GM10266 (cell line): ENCODE measurements around the gene SYK.

Experiments
- DNase-seq: peaks from one replicate; pipeline ENCODE4 v3.0.0; 2012; ENCODE audit errors: extremely low spot score
- TF ChIP-seq, protein P1 (sequence below): IDR thresholded peaks from 2 replicates; pipeline ENCODE4 v1.5.1; 2012; ENCODE audit warnings: mild to moderate bottlenecking, low read depth; ENCODE audit not compliant: control insufficient read depth, insufficient read depth; ENCODE audit errors: missing control alignments

Gene SYK

DNA sequence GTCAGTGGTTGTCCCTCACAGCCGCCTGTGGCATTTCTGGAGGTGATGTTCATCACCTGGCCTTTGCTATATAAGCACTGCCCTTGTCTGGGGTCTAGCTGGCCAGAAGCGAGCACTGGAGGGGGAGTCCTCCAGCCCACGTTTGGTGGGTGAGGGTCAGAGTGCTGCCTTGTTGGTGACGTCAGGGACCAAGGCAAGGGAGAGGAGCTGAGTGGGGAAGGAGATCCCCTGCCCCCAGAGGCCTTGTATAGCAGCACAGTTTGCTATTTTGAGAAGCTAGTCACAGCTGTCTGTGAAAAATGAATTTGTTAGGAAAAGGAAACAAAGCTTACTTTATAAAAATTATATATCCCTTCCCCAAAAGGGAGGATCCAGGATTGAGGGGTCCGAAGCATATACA is 49.8 kb downstream of the SYK start:
- TF ChIP-seq, protein P1, sequence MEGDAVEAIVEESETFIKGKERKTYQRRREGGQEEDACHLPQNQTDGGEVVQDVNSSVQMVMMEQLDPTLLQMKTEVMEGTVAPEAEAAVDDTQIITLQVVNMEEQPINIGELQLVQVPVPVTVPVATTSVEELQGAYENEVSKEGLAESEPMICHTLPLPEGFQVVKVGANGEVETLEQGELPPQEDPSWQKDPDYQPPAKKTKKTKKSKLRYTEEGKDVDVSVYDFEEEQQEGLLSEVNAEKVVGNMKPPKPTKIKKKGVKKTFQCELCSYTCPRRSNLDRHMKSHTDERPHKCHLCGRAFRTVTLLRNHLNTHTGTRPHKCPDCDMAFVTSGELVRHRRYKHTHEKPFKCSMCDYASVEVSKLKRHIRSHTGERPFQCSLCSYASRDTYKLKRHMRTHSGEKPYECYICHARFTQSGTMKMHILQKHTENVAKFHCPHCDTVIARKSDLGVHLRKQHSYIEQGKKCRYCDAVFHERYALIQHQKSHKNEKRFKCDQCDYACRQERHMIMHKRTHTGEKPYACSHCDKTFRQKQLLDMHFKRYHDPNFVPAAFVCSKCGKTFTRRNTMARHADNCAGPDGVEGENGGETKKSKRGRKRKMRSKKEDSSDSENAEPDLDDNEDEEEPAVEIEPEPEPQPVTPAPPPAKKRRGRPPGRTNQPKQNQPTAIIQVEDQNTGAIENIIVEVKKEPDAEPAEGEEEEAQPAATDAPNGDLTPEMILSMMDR = no peak
- no peak for DNase-seq

DNA sequence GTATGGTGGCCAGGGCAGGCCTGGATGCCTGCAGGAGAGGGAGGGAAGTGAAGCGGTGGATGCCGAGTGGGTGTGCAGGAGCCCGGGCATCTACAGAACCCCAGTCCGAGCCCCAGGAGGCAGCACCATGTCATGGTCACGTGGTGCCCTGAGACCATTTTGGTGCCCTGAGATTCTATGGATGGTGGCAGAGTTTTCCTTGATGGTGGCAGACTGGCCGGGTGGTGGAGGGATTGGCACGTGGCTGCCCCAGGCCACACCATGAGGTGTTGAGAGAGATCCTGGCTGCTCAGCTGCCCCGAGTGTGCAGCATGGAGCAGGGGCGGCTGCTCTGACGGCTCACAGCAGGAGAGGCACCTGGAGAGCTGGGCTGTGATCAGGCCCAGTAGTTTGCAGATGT is 52.3 kb downstream of the SYK start:
- TF ChIP-seq, protein P1 = no peak
- DNase-seq = no peak

DNA sequence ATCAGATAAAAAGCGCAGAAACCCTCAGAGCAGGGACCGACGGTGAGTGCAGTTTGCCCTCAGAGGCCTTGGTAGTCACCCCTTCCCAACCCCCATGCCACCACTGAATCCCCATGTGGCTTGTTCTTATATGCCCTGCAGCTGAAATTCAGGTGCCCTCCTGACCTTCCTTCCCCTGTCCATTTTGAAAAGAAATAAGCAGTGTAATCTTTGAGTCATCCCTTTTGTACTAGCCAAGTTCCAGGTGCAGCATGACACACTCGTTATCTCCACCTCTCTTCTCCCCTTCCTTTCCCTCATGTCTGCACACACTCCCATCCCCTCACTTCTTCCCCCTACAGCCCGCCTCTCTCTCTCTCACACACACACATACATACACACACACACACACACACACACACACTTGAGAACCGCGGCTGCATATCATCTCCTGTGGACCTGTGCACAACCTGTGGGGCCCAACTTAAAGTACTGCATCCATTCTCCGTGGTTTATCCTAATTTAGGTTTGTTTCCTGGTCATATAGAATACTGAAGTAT is 53.1 kb downstream of the SYK start:
- DNase-seq = no peak
- TF ChIP-seq, protein P1 = no peak

DNA sequence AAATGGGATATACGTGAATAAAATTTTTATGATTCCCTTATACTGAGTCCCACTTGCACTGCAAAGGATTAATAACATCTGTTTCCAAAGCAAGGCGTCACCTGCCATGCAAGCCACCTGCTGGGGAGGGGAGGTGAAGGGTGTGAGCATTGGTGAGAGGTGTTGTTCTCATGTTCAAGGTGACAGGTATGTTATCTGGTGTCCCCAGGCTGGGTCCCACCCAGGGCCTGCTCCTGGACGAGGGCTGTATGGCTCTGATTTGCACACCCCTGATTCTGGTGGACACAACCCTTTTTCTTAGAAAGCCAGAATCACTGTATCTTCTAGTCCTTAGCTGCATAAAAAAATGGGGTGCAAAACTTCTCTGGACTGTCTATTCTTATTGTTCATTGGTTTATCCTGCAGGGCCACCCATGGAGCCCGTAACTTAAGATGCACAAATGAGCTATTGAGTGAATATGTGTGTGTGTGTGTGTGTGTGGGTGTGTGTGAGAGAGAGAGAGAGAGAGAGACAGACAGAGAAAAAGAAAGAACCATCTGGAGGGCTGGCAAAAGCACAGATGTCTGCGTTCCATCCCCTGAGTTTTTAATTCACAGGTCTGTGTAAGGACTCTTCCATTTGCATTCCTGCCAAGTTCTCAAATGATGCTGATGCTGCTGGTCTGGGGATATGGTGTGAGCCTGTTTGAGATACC is 53.7 kb downstream of the SYK start:
- TF ChIP-seq, protein P1 = no peak
- DNase-seq = no peak

DNA sequence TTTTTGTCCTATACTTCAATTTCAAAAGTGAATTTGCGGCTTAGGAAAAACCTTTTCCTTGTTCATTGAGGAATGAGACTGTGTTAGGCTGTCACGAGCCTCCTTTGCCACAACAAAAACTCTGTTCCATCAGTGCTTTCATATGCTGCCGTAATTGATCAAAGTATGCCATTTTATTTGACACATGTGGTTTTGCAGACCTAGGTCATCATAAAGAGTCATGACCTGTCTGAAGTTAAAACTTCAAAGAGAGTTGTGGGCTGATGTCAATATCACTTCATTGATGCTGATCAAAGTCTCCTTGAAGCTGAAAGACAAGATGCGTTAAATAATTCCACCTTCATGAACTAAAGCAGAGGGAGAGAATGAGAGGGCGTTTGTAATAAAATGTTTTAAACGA is 55.5 kb downstream of the SYK start:
- no peak for DNase-seq
- TF ChIP-seq, protein P1 = no peak

DNA sequence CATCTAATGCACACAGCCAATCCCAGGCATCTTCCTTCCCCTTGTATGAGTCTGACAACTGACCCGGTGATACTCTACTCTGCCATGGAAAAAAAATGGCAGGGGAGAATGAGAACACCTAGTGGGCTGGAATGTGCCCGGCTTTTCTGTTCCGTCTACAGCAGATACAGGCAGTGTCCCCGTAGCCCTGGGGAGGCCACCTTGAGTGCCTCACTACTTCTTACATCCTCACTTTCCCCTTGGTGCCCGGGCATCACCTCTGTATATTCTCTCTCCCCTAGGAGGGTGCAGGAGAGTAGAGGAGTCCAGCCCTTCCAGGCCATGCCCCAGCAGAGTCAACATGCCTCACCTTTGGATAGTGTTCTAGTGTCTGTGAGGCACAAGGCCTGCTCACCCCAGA is 56.2 kb downstream of the SYK start:
- TF ChIP-seq, protein P1 = no peak
- no peak for DNase-seq

DNA sequence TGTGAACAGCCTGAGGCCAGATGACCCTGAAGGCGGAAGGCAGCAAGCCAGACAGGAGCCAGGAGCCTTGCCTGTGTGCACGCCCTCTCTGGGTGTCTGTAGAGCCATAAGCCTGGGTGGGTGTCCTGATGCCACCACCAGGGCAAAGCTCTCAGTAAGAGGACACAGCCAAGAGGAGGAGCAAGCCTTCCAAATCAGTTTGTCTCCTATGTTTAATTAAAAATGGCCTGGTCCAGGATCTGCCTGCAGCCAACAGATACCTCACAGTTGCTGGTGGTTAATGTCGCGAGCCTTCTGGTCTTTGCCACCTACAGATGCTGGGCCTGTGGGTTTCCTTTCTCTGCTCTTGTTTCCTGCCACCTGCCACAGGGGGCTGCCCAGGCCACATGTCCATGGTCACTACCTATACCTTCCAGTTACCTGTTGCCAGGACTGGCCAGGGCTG is 56.9 kb downstream of the SYK start:
- DNase-seq = no peak
- TF ChIP-seq, protein P1 = no peak
